GM18508 (cell line): ENCODE results near the gene AOC1.
"Not testable (repeated sequence)": the region's sequence is repeated elsewhere in the genome, so short reads cannot be mapped to it uniquely, and the experiment has no call there.

ENCODE experiments used
- ATAC-seq: cut with Tn5 transposase; IDR thresholded peaks from one replicate; pipeline ENCODE4 v1.9.1; 2021; ENCODE audit warnings: moderate number of reproducible peaks; ENCODE audit not compliant: insufficient read depth, unreplicated experiment

The AOC1 gene

GRCh38 chr7:150890853-150891584 lies 38.7 kb downstream of the AOC1 start:
- no peak for ATAC-seq

GRCh38 chr7:150891740-150892139 lies 39.4 kb downstream of the AOC1 start:
- ATAC-seq, result no peak

GRCh38 chr7:150895809-150896208 lies 43.5 kb downstream of the AOC1 start:
- ATAC-seq, result no peak

GRCh38 chr7:150896562-150897209 lies 44.4 kb downstream of the AOC1 start:
- no peak for ATAC-seq

GRCh38 chr7:150897502-150898474 lies 45.5 kb downstream of the AOC1 start:
- no peak for ATAC-seq

GRCh38 chr7:150898475-150899011 lies 46.2 kb downstream of the AOC1 start:
- no peak for ATAC-seq

GRCh38 chr7:150900675-150901074 lies 48.4 kb downstream of the AOC1 start:
- ATAC-seq, result no peak

GRCh38 chr7:150901160-150902035 lies 49.1 kb downstream of the AOC1 start:
- no peak for ATAC-seq

- no peak for ATAC-seq
Measured at GRCh38 chr7:150902078-150903033, 50.0 kb downstream of the AOC1 start.

GRCh38 chr7:150903606-150904005 lies 51.3 kb downstream of the AOC1 start:
- no peak for ATAC-seq

- ATAC-seq, result no peak
Measured at GRCh38 chr7:150904011-150904909, 51.9 kb downstream of the AOC1 start.

GRCh38 chr7:150908173-150908572 lies 55.9 kb downstream of the AOC1 start:
- no peak for ATAC-seq

- ATAC-seq, result no peak
Measured at GRCh38 chr7:150909200-150909995, 57.1 kb downstream of the AOC1 start.

- ATAC-seq, result not testable (repeated sequence)
Measured at GRCh38 chr7:150910305-150910995, 58.1 kb downstream of the AOC1 start.

- ATAC-seq, result no peak
Measured at GRCh38 chr7:150910996-150911422, 58.7 kb downstream of the AOC1 start.
